H1 (cell line): ENCODE results near the gene CDC42EP3. TPM values are rescaled to one million over a fixed set of nuclear protein-coding genes. Genes with fewer than 3 reads are reported as not detected.

Source experiments
- ASH2L ChIP-seq: fragments of 200-600, 300-600 bp; sonication (generic); IDR thresholded peaks from one replicate; pipeline ENCODE4 v1.7.1; 2017; ENCODE audit warnings: low read length
- BRCA1 ChIP-seq: IDR thresholded peaks from 2 replicates; pipeline ENCODE4 v1.6.1; 2012; ENCODE audit warnings: low read depth, low read length, improper control_type of control experiment
- CBX5 ChIP-seq: fragments of 300-800, 300-1000 bp; sonication (generic); IDR thresholded peaks from 2 replicates; pipeline ENCODE4 v1.7.1; 2016; ENCODE audit warnings: antibody characterized with exemption, low read length, low read depth
- CEBPB ChIP-seq: IDR thresholded peaks from 2 replicates; pipeline ENCODE4 v1.6.1; 2012; ENCODE audit warnings: low read depth, low read length
- CREB1 ChIP-seq: IDR thresholded peaks from 2 replicates; pipeline ENCODE4 v1.6.1; 2012; ENCODE audit warnings: inconsistent platforms
- EGR1 ChIP-seq: IDR thresholded peaks from 2 replicates; pipeline ENCODE4 v1.6.1; 2011; ENCODE audit warnings: low read depth, low read length, borderline replicate concordance
- FOSL1 ChIP-seq: IDR thresholded peaks from 2 replicates; pipeline ENCODE4 v1.6.1; 2011; ENCODE audit warnings: mild to moderate bottlenecking, low read depth, low read length, moderate library complexity; ENCODE audit not compliant: insufficient read depth
- HDAC6 ChIP-seq: IDR thresholded peaks from one replicate; pipeline ENCODE4 v1.7.1; 2012; ENCODE audit warnings: low read depth, mild to moderate bottlenecking, inconsistent platforms, low read length, moderate library complexity
- KDM1A ChIP-seq: fragments of 200-600, 300-600 bp; sonication (generic); IDR thresholded peaks from 2 replicates; pipeline ENCODE4 v1.7.1; 2016; ENCODE audit warnings: mild to moderate bottlenecking, low read length, borderline replicate concordance
- MAFK ChIP-seq: IDR thresholded peaks from 2 replicates; pipeline ENCODE4 v1.6.1; 2012; ENCODE audit warnings: low read depth, mild to moderate bottlenecking, improper control_type of control experiment, low read length
- MAX ChIP-seq: IDR thresholded peaks from 2 replicates; pipeline ENCODE4 v1.6.1; 2012; ENCODE audit warnings: inconsistent platforms
- NANOG ChIP-seq: IDR thresholded peaks from 2 replicates; pipeline ENCODE4 v1.6.1; 2011; ENCODE audit warnings: low read length, low read depth, mild to moderate bottlenecking, inconsistent platforms; ENCODE audit not compliant: insufficient read depth, poor library complexity, severe bottlenecking
- PHF8 ChIP-seq: fragments of 200-600 bp; sonication (generic); conservative IDR thresholded peaks from 2 replicates; pipeline ENCODE4 v1.7.1; 2012; ENCODE audit warnings: low read depth, mild to moderate bottlenecking, inconsistent platforms, low read length, moderate library complexity
- POLR2AphosphoS5 ChIP-seq: IDR thresholded peaks from 2 replicates; pipeline ENCODE4 v1.6.1; 2011; ENCODE audit warnings: low read depth, low read length
- POU5F1 ChIP-seq: IDR thresholded peaks from 2 replicates; pipeline ENCODE4 v1.6.1; 2011; ENCODE audit warnings: low read depth, mild to moderate bottlenecking, low read length, moderate library complexity
- RBBP5 ChIP-seq: IDR thresholded peaks from 2 replicates; pipeline ENCODE4 v1.7.1; 2012; ENCODE audit warnings: low read depth, mild to moderate bottlenecking, inconsistent platforms, low read length, moderate library complexity, borderline replicate concordance
- RFX5 ChIP-seq: IDR thresholded peaks from 2 replicates; pipeline ENCODE4 v1.6.1; 2011; ENCODE audit warnings: low read depth, low read length, improper control_type of control experiment, borderline replicate concordance
- SAP30 ChIP-seq: fragments of 300-600 bp; sonication (generic); IDR thresholded peaks from 2 replicates; pipeline ENCODE4 v1.7.1; 2012; ENCODE audit warnings: low read length, moderate library complexity, mild to moderate bottlenecking, inconsistent platforms; ENCODE audit not compliant: insufficient read depth, insufficient replicate concordance
- SIN3A ChIP-seq, 2 experiments: IDR thresholded peaks in 1 of 2; conservative IDR thresholded peaks in 1 of 2; 2 replicates each; pipeline ENCODE4 v1.6.1; 2011 to 2012; ENCODE audit warnings: low read length in 2 of 2, improper control_type of control experiment in 1 of 2, low read depth in 1 of 2, mild to moderate bottlenecking in 1 of 2
- SIRT6 ChIP-seq: IDR thresholded peaks from one replicate; pipeline ENCODE4 v1.7.1; 2012; ENCODE audit warnings: low read length, inconsistent platforms
- SIX5 ChIP-seq: IDR thresholded peaks from 2 replicates; pipeline ENCODE4 v1.6.1; 2011; ENCODE audit warnings: mild to moderate bottlenecking, low read depth, low read length
- SP1 ChIP-seq: IDR thresholded peaks from 2 replicates; pipeline ENCODE4 v1.6.1; 2011; ENCODE audit warnings: low read depth, low read length
- SP2 ChIP-seq: IDR thresholded peaks from 2 replicates; pipeline ENCODE4 v1.6.1; 2012; ENCODE audit warnings: mild to moderate bottlenecking, low read length, inconsistent platforms
- SRF ChIP-seq: IDR thresholded peaks from 2 replicates; pipeline ENCODE4 v1.6.1; 2011; ENCODE audit warnings: mild to moderate bottlenecking, low read depth, low read length, moderate library complexity
- TAF1 ChIP-seq: IDR thresholded peaks from 2 replicates; pipeline ENCODE4 v1.6.1; 2011; ENCODE audit warnings: mild to moderate bottlenecking, low read depth, low read length
- polyA plus RNA-seq, 7 experiments: library from polyadenylated mRNA; depleted of rRNA in 3 of 7; stranded (reverse) in 5 of 7; unstranded in 2 of 7; fragments of >200 nt in 5 of 7; fragments of 200-250 nt in 2 of 7; gene quantifications; 1 replicate in 5 of 7; 2 replicates in 1 of 7; 4 replicates in 1 of 7; pipeline versions ENCODE4 v1.2.1 to v1.2.3, GENCODE V29; 2011 to 2013; ENCODE audit warnings: missing spikeins in 2 of 7, mixed read lengths in 2 of 7
- total RNA-seq: library from RNA; stranded (reverse); fragmentation: NEBNext Ultra II Directional; extraction: Animal tissue kit (Norgen Biotek cat#: 25700); gene quantifications from 2 replicates; pipeline ENCODE4 v1.2.1, GENCODE V29; 2021

Gene CDC42EP3
- total and polyA plus RNA-seq, 2 of the 8 experiments (the other 6 are each of a cell fraction or from before 2014, with no cell fraction given) = 18.4 to 24.7 TPM

DNA sequence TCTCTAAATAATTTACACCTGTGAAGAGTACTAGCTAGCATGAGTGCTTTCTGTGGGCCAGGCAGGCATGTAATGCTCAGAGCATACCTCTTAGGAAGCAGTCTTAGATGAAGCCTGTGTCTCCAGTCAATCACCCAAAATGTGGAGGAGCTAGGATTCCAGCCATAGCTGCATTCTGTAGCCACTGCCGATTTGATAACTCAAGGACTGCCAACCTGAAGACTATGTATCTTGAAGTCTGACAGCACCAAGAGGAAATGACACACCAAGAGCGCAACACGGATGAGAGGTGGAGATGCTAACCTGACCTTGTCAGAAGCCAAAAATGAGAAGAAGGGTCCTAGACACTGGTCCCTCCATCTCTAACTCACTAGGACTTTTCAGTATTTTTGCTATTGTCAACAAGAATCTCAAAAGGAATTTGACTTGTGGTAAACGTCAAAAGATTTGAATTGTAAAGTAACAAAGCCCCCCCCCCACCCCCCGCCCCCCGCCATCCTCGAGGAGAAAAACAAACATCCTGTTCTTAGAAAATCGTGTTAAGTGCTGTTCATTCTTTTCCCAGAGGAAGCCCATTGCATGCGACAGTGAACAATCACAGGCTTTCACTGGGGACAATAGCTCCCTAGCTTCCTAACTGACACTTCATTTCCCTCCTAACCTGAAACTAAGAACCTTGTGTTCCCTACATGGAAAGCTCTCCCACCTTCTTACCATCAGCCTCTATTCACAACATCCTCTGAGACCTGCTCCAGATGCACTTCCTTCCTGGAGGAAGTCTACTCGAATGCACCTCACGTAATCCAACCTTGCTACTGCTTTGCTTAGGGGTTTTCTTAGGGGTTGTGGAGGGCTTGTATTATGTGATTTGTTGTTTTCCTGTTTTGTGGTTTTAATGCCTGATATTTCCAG lies 14.7 kb downstream of the CDC42EP3 start (continued):
- TF ChIP-seq EGR1 (peak; percentile 13; the same call in 1 of the 2 replicates), PHF8 (no peak), RBBP5 (no peak), SP2 (no peak), CEBPB (no peak), SRF (no peak), FOSL1 (no peak), CBX5 (no peak), MAFK (no peak), POU5F1 (no peak), SIRT6 (no peak), TAF1 (0 out of 2 replicates have a peak, but pooled peaks have one; percentile 21), CREB1 (no peak), SAP30 (no peak), POLR2AphosphoS5 (peak; percentile 38; the same call in 1 of the 2 replicates), SP1 (peak; percentile 26; the same call in 1 of the 2 replicates), HDAC6 (no peak), MAX (peak; percentile 42; the same call in 1 of the 2 replicates), SIN3A (conservative IDR thresholded peaks at IDR 0.05 in 1 of 2, IDR thresholded peaks at IDR 0.05 in 1 of 2; ENCODE audit: low read depth in 1 of 2, low read length in 2 of 2) (no peak), NANOG (peak; percentile 93), BRCA1 (no peak), ASH2L (no peak), RFX5 (no peak), SIX5 (no peak), KDM1A (no peak)
